Peyer's patch (tissue), 4 donors: ENCODE results near the gene ZNF784.

Experiments used
- POLR2A ChIP-seq, 2 donors: fragments of 450-650 bp; IDR thresholded peaks; one replicate each; pipeline ENCODE4 v1.5.1; 2017; ENCODE audit warnings: antibody characterized with exemption in 2 of 2, mild to moderate bottlenecking in 2 of 2, moderate library complexity in 2 of 2
- TF ChIP-seq, protein P1 (sequence below), 6 experiments: fragments of 450-650 bp in 4 of 6; fragments of 200-600 bp in 2 of 6; sonication (generic) in 1 of 6; IDR thresholded peaks; one replicate each; pipeline ENCODE4 v1.5.1; 2017 to 2019; ENCODE audit warnings: antibody characterized with exemption in 6 of 6, mild to moderate bottlenecking in 3 of 6, moderate library complexity in 1 of 6

DNA sequence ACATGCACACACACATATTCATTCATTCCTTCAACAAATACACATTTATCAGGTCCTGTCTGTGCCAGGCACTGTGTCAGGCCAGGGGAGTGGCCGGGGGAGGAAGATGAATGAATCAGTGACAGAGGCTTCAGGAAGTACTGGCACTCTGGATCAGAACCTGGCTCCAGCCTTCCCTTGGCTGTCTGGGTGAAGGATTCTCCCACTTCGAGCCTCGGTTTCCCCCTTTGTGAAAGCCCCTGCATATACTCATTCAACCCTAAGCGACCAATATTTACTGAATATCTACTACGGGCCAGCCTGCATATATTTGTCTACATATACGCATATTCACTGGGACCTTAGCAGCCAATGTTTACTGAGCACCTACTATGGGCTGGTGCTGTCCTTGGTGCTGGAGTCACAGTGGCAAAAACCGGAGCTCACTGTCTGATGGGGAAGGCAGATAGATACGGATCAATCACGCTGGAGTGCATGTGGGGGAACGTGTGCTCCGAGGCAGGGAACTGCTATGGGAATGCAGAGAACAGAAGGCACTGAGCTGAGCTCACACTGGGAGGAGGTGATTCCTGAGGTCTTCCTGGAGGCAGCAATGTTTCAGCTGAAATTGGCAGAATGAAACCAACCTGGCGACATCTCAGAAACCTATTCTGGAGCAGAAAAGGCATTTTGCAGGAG lies 43.1 kb downstream of the ZNF784 start:
- TF ChIP-seq, protein P1, sequence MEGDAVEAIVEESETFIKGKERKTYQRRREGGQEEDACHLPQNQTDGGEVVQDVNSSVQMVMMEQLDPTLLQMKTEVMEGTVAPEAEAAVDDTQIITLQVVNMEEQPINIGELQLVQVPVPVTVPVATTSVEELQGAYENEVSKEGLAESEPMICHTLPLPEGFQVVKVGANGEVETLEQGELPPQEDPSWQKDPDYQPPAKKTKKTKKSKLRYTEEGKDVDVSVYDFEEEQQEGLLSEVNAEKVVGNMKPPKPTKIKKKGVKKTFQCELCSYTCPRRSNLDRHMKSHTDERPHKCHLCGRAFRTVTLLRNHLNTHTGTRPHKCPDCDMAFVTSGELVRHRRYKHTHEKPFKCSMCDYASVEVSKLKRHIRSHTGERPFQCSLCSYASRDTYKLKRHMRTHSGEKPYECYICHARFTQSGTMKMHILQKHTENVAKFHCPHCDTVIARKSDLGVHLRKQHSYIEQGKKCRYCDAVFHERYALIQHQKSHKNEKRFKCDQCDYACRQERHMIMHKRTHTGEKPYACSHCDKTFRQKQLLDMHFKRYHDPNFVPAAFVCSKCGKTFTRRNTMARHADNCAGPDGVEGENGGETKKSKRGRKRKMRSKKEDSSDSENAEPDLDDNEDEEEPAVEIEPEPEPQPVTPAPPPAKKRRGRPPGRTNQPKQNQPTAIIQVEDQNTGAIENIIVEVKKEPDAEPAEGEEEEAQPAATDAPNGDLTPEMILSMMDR (IDR thresholded peaks at IDR 0.05): no peak
- TF ChIP-seq POLR2A (IDR thresholded peaks at IDR 0.05): no peak
